Vagina (tissue), 2 donors: ENCODE results near the gene IL36A. TPM values are rescaled to one million over a fixed set of nuclear protein-coding genes. Genes with fewer than 3 reads are reported as not detected.

ENCODE experiments used
- DNase-seq, 2 donors: peaks; one replicate each; pipeline ENCODE4 v3.0.0-alpha.2; 2017; ENCODE audit errors: extremely low spot score in 2 of 2
- H3K27ac ChIP-seq: fragments of 200-600 bp; sonication (generic); one replicate; pipeline ENCODE4 v1.5.1; 2019
- H3K27me3 ChIP-seq: fragments of 200-600 bp; sonication (generic); one replicate; pipeline ENCODE4 v1.5.1; 2019
- H3K36me3 ChIP-seq, 2 donors: fragments of 200-600 bp; sonication (generic); one replicate each; pipeline ENCODE4 v1.5.1; 2017 to 2019
- H3K4me1 ChIP-seq: fragments of 200-600 bp; sonication (generic); one replicate; pipeline ENCODE4 v1.5.1; 2019
- H3K4me3 ChIP-seq, 2 donors: fragments of 200-600 bp; sonication (generic); 1 replicate in 1 of 2; 2 replicates in 1 of 2; pipeline ENCODE4 v1.5.1; 2016 to 2019
- H3K9me3 ChIP-seq: fragments of 200-600 bp; sonication (generic); one replicate; pipeline ENCODE4 v1.5.1; 2019
- CTCF ChIP-seq, 3 experiments: fragments of 450-650 bp in 2 of 3; fragments of 200-600 bp in 1 of 3; sonication (generic) in 1 of 3; IDR thresholded peaks; one replicate each; pipeline ENCODE4 v1.5.1; 2017 to 2019; ENCODE audit warnings: antibody characterized with exemption in 3 of 3, mild to moderate bottlenecking in 2 of 3, moderate library complexity in 2 of 3
- POLR2A ChIP-seq, 2 donors: fragments of 450-650 bp; IDR thresholded peaks; one replicate each; pipeline ENCODE4 v1.6.1; 2017; ENCODE audit warnings: antibody characterized with exemption in 2 of 2, mild to moderate bottlenecking in 2 of 2, moderate library complexity in 2 of 2
- POLR2AphosphoS5 ChIP-seq, 2 donors: sonication (generic); formaldehyde crosslinking; IDR thresholded peaks; one replicate each; pipeline ENCODE4 v1.9.0; 2017; ENCODE audit warnings: antibody characterized with exemption in 2 of 2, mild to moderate bottlenecking in 2 of 2, low read depth in 1 of 2; ENCODE audit not compliant: insufficient read depth in 1 of 2
- intact Hi-C: fragments of 100-400 bp; cut with DNase I; formaldehyde crosslinking; loops from one replicate; pipeline ENCODE4 v1.15.1; 2023
- total RNA-seq: library from RNA; depleted of rRNA; stranded (reverse); fragments of >200 nt; gene quantifications from one replicate; pipeline ENCODE4 v1.2.3, GENCODE V29; 2016

IL36A gene
- total RNA-seq, 1 donor from 2014 or later: 2.7 TPM

DNA sequence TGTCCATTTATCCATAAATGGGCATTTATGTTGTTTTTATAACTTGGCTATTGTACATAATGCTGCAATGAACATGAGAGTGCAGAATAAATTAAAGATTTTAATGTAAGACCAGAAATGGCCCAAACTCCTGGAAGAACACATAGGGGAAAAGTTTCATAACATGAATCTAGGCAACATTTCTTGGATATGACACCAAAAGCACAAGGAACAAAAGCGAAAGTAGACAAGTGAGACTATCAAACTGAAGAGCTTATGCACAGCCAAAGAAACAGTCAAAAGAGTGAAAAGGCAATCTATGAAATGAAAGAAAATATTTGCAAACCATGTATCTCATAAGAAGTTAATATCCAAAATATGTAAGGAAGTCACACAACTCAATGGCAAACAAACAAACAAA lies 5.8 kb downstream of the IL36A start:
- Histone ChIP-seq H3K36me3 (no peaks in the 10 kb centered on the region), H3K27ac (no peak overlapping the region), H3K9me3 (no peaks in the 10 kb centered on the region), H3K4me3 (no peak overlapping the region), H3K4me1 (no peaks in the 10 kb centered on the region), H3K27me3 (no peaks in the 10 kb centered on the region)
- no peak for TF ChIP-seq POLR2AphosphoS5 (IDR thresholded peaks at IDR 0.05; ENCODE audit: insufficient read depth in 1 of 2, low read depth in 1 of 2)
- TF ChIP-seq CTCF (IDR thresholded peaks at IDR 0.05): no peak
- TF ChIP-seq POLR2A (IDR thresholded peaks at IDR 0.05): no peak
- intact Hi-C loops: no loop called here
- no peak for DNase-seq

- no peak for TF ChIP-seq POLR2AphosphoS5 (IDR thresholded peaks at IDR 0.05; ENCODE audit: insufficient read depth in 1 of 2, low read depth in 1 of 2)
- no peak for TF ChIP-seq CTCF (IDR thresholded peaks at IDR 0.05)
- TF ChIP-seq POLR2A (IDR thresholded peaks at IDR 0.05): no peak
- Histone ChIP-seq H3K36me3 (no peaks in the 10 kb centered on the region), H3K4me1 (no peaks in the 10 kb centered on the region), H3K9me3 (no peaks in the 10 kb centered on the region), H3K27ac (no peak overlapping the region), H3K27me3 (no peaks in the 10 kb centered on the region), H3K4me3 (no peak overlapping the region)
- no peak for DNase-seq
- intact Hi-C loops: no loop called here
Observed at GRCh38 chr2:113012436-113013335, 7.4 kb downstream of the IL36A start.

DNA sequence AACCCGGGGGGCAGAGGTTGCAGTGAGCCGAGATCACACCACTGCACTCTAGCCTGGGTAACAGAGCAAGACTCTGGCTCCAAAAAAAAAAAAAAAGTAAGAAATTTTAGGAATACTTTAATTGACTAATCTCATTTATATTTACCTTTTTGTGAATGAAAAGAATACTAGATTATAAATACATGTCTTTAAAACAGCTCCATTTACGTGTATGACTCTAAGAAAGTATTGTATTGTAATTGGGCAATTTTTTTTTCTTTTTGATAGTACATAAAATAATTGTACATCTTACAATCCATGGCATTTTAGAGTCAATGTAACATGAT lies 8.0 kb downstream of the IL36A start:
- H3K27ac ChIP-seq: no peak overlapping the region
- H3K4me1 ChIP-seq: no peaks in the 10 kb centered on the region
- H3K36me3 ChIP-seq: no peaks in the 10 kb centered on the region
- H3K9me3 ChIP-seq: no peaks in the 10 kb centered on the region
- no peak for DNase-seq
- intact Hi-C loops: no loop called here
- no peak for TF ChIP-seq POLR2AphosphoS5 (IDR thresholded peaks at IDR 0.05; ENCODE audit: insufficient read depth in 1 of 2, low read depth in 1 of 2)
- no peak for TF ChIP-seq POLR2A (IDR thresholded peaks at IDR 0.05)
- H3K4me3 ChIP-seq: no peak overlapping the region
- H3K27me3 ChIP-seq: no peaks in the 10 kb centered on the region

DNA sequence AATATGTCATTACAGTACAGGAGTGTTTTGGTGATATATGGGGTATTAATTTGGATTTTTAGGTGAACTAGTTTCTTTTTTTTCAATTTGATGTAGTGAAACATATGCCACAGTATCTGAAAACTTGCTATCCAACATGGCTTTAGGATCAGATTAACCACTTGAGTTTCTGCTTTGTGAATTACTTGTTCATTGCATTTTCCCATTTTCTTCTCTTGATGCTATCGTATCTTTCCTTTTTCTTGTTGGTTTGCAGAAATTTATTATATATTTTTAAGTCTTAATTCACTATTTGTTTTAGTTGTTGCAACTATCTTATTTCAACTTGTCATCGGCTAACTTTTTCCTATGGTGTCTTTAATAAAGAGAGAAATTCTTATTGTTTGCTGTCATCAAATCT lies 8.8 kb downstream of the IL36A start:
- H3K4me1 ChIP-seq: no peaks in the 10 kb centered on the region
- no peak overlapping the region for H3K27ac ChIP-seq
- no peaks in the 10 kb centered on the region for H3K36me3 ChIP-seq
- intact Hi-C loops: no loop called here
- TF ChIP-seq POLR2A (IDR thresholded peaks at IDR 0.05) (no peak), CTCF (IDR thresholded peaks at IDR 0.05) (no peak), POLR2AphosphoS5 (IDR thresholded peaks at IDR 0.05; ENCODE audit: insufficient read depth in 1 of 2, low read depth in 1 of 2) (no peak)
- no peak overlapping the region for H3K4me3 ChIP-seq
- no peaks in the 10 kb centered on the region for H3K9me3 ChIP-seq
- H3K27me3 ChIP-seq: no peaks in the 10 kb centered on the region
- DNase-seq: no peak

GRCh38 chr2:113015042-113015441 lies 9.8 kb downstream of the IL36A start:
- H3K4me3 ChIP-seq: no peak overlapping the region
- intact Hi-C loops: no loop called here
- H3K9me3 ChIP-seq: no peaks in the 10 kb centered on the region
- no peaks in the 10 kb centered on the region for H3K4me1 ChIP-seq
- no peak for DNase-seq
- TF ChIP-seq POLR2A (IDR thresholded peaks at IDR 0.05): no peak
- no peak for TF ChIP-seq CTCF (IDR thresholded peaks at IDR 0.05)
- no peak for TF ChIP-seq POLR2AphosphoS5 (IDR thresholded peaks at IDR 0.05; ENCODE audit: insufficient read depth in 1 of 2, low read depth in 1 of 2)
- H3K36me3 ChIP-seq: no peaks in the 10 kb centered on the region
- H3K27ac ChIP-seq: no peak overlapping the region
- H3K27me3 ChIP-seq: no peaks in the 10 kb centered on the region
